Gastrocnemius medialis (tissue), 4 donors: Measurements from ENCODE around the gene FSIP1.

Source experiments
- POLR2A ChIP-seq, 2 donors: fragments of 450-650 bp; IDR thresholded peaks; one replicate each; pipeline ENCODE4 v1.6.1; 2017; ENCODE audit warnings: antibody characterized with exemption in 2 of 2, mild to moderate bottlenecking in 2 of 2, moderate library complexity in 2 of 2
- TF ChIP-seq, protein P1 (sequence below), 5 experiments: fragments of 450-650 bp in 3 of 5; fragments of 200-600 bp in 2 of 5; sonication (generic) in 2 of 5; IDR thresholded peaks in 4 of 5; conservative IDR thresholded peaks in 1 of 5; 1 replicate in 4 of 5; 2 replicates in 1 of 5; pipeline ENCODE4 v1.5.1; 2016 to 2019; ENCODE audit warnings: antibody characterized with exemption in 5 of 5, mild to moderate bottlenecking in 3 of 5, moderate library complexity in 3 of 5

GRCh38 chr15:39697509-39697908 lies 85.1 kb downstream of the FSIP1 start:
- TF ChIP-seq, protein P1, sequence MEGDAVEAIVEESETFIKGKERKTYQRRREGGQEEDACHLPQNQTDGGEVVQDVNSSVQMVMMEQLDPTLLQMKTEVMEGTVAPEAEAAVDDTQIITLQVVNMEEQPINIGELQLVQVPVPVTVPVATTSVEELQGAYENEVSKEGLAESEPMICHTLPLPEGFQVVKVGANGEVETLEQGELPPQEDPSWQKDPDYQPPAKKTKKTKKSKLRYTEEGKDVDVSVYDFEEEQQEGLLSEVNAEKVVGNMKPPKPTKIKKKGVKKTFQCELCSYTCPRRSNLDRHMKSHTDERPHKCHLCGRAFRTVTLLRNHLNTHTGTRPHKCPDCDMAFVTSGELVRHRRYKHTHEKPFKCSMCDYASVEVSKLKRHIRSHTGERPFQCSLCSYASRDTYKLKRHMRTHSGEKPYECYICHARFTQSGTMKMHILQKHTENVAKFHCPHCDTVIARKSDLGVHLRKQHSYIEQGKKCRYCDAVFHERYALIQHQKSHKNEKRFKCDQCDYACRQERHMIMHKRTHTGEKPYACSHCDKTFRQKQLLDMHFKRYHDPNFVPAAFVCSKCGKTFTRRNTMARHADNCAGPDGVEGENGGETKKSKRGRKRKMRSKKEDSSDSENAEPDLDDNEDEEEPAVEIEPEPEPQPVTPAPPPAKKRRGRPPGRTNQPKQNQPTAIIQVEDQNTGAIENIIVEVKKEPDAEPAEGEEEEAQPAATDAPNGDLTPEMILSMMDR (IDR thresholded peaks at IDR 0.05 in 4 of 5, conservative IDR thresholded peaks at IDR 0.05 in 1 of 5), result no peak
- TF ChIP-seq POLR2A (IDR thresholded peaks at IDR 0.05), result no peak
